Erythroblast (primary cell): ENCODE results near the gene RALB.

Experiments used
- GATA1 ChIP-seq: IDR thresholded peaks from 2 replicates; pipeline ENCODE4 v1.6.1; 2011; ENCODE audit warnings: low read depth, mild to moderate bottlenecking, control low read depth, low read length, moderate library complexity
- POLR2A ChIP-seq: IDR thresholded peaks from 2 replicates; pipeline ENCODE4 v1.6.1; 2011; ENCODE audit warnings: mild to moderate bottlenecking, low read length

DNA sequence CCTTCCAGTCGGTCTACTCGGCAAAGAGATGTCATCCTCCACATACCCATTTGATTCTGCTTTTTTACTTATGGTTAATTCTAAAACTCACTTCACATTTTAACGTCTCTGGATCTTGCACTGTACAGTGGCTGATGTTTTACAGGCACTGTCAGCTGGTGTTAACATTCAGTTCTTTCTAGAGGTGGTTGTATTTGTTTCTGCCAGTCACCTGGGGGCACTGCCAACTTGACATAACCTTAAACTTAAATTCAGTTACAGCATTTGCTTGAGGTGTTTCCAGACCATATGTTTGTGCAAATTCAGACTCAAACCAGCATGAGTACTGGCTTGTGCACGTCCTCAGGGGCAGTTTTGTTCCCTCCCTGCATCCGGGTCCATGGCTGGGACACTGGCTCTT is 24.1 kb upstream of the RALB start:
- TF ChIP-seq POLR2A (no peak), GATA1 (no peak)
